GM19043 (cell line): ENCODE results near the gene PDE4A.
"Not testable (repeated sequence)": the region's sequence is repeated elsewhere in the genome, so short reads cannot be mapped to it uniquely, and the experiment has no call there.

ENCODE experiments used
- ATAC-seq: cut with Tn5 transposase; IDR thresholded peaks from one replicate; pipeline ENCODE4 v1.9.1; 2021; ENCODE audit warnings: low read depth; ENCODE audit not compliant: unreplicated experiment

PDE4A gene

GRCh38 chr19:10403137-10404021 is 17.0 kb upstream of the PDE4A start, which contains the start of gene CDC37:
CDC37 (minus strand) TSS chr19:10403542; CDS start chr19:10403479, 63 bp downstream.
- ATAC-seq: peak; percentile 76

GRCh38 chr19:10404888-10405820 is 15.2 kb upstream of the PDE4A start:
- no peak for ATAC-seq

GRCh38 chr19:10406191-10406590 is 14.1 kb upstream of the PDE4A start:
- no peak for ATAC-seq

- no peak for ATAC-seq
Observed at GRCh38 chr19:10407096-10407495, 13.2 kb upstream of the PDE4A start.

GRCh38 chr19:10408511-10409283 is 11.6 kb upstream of the PDE4A start:
- ATAC-seq: no peak

- ATAC-seq: not testable (repeated sequence)
Observed at GRCh38 chr19:10411224-10411623, 9.1 kb upstream of the PDE4A start.

GRCh38 chr19:10412257-10412977 is 7.9 kb upstream of the PDE4A start:
- ATAC-seq: no peak

GRCh38 chr19:10416083-10416379 is 4.3 kb upstream of the PDE4A start:
- ATAC-seq: no peak

- ATAC-seq: no peak
Observed at GRCh38 chr19:10416380-10417257, 3.7 kb upstream of the PDE4A start.

- no peak for ATAC-seq
Observed at GRCh38 chr19:10417541-10418234, 2.6 kb upstream of the PDE4A start.

- no peak for ATAC-seq
Observed at GRCh38 chr19:10418235-10418484, 2.2 kb upstream of the PDE4A start.

- ATAC-seq: no peak
Observed at GRCh38 chr19:10418485-10419199, 1.7 kb upstream of the PDE4A start.

GRCh38 chr19:10419200-10419645 is 1.1 kb upstream of the PDE4A start:
- no peak for ATAC-seq

- no peak for ATAC-seq
Observed at GRCh38 chr19:10419646-10420443, 493 bp upstream of the PDE4A start.

GRCh38 chr19:10421240-10422045 is 1.1 kb downstream of the PDE4A start:
- no peak for ATAC-seq

- no peak for ATAC-seq
Observed at GRCh38 chr19:10422046-10422461, 1.7 kb downstream of the PDE4A start.
